Liver (tissue), 9 donors: ENCODE measurements around the gene CST7. TPM values are rescaled to one million over a fixed set of nuclear protein-coding genes. Genes with fewer than 3 reads are reported as not detected.

Experiments used
- DNase-seq: peaks from one replicate; pipeline ENCODE4 v3.0.0-alpha.2; 2017; ENCODE audit warnings: low spot score
- H3K27ac ChIP-seq, 2 donors: one replicate each; pipeline ENCODE4 v1.7.0; 2013; ENCODE audit warnings: inconsistent platforms in 2 of 2, low read length in 2 of 2, control low read depth in 1 of 2, low read depth in 1 of 2, mild to moderate bottlenecking in 1 of 2
- H3K27me3 ChIP-seq, 4 donors: one replicate each; pipeline versions ENCODE4 v1.6.1 to v1.7.0; 2013; ENCODE audit warnings: low read length in 3 of 4, inconsistent platforms in 1 of 4, mild to moderate bottlenecking in 1 of 4, moderate library complexity in 1 of 4; ENCODE audit not compliant: control insufficient read depth in 4 of 4, insufficient read depth in 4 of 4
- H3K36me3 ChIP-seq, 4 donors: one replicate each; pipeline versions ENCODE4 v1.6.1 to v1.7.0; 2013; ENCODE audit warnings: low read length in 3 of 4, mild to moderate bottlenecking in 3 of 4, low read depth in 1 of 4, moderate library complexity in 1 of 4; ENCODE audit not compliant: control insufficient read depth in 4 of 4, insufficient read depth in 3 of 4
- H3K4me1 ChIP-seq, 4 donors: one replicate each; pipeline versions ENCODE4 v1.6.1 to v1.7.0; 2013; ENCODE audit warnings: low read length in 3 of 4, mild to moderate bottlenecking in 3 of 4, moderate library complexity in 1 of 4; ENCODE audit not compliant: control insufficient read depth in 4 of 4, insufficient read depth in 4 of 4
- H3K4me3 ChIP-seq, 3 donors: one replicate each; pipeline versions ENCODE4 v1.6.1 to v1.7.0; 2013; ENCODE audit warnings: low read length in 3 of 3, control low read depth in 1 of 3, low read depth in 1 of 3, mild to moderate bottlenecking in 1 of 3
- H3K9ac ChIP-seq, 2 donors: one replicate each; pipeline ENCODE4 v1.7.0; 2013; ENCODE audit warnings: low read length in 2 of 2, mild to moderate bottlenecking in 2 of 2, moderate library complexity in 2 of 2, control low read depth in 1 of 2, low read depth in 1 of 2
- H3K9me3 ChIP-seq, 4 donors: one replicate each; pipeline versions ENCODE4 v1.6.1 to v1.7.0; 2013; ENCODE audit warnings: low read length in 3 of 4; ENCODE audit not compliant: control insufficient read depth in 4 of 4
- EGR1 ChIP-seq, 2 donors: IDR thresholded peaks; 2 replicates each; pipeline ENCODE4 v1.6.1; 2016 to 2018; ENCODE audit warnings: antibody characterized with exemption in 2 of 2, low read depth in 2 of 2
- FOXA1 ChIP-seq: IDR thresholded peaks from 2 replicates; pipeline ENCODE4 v1.6.1; 2016; ENCODE audit warnings: antibody characterized with exemption
- FOXA2 ChIP-seq: IDR thresholded peaks from 2 replicates; pipeline ENCODE4 v1.6.1; 2016; ENCODE audit warnings: antibody characterized with exemption
- GABPA ChIP-seq, 2 donors: IDR thresholded peaks in 1 of 2; conservative IDR thresholded peaks in 1 of 2; 2 replicates each; pipeline ENCODE4 v1.6.1; 2016; ENCODE audit warnings: antibody characterized with exemption in 2 of 2, mild to moderate bottlenecking in 1 of 2, moderate library complexity in 1 of 2
- HNF4A ChIP-seq, 2 donors: conservative IDR thresholded peaks; 2 replicates each; pipeline ENCODE4 v1.6.1; 2016; ENCODE audit warnings: antibody characterized with exemption in 2 of 2, mild to moderate bottlenecking in 2 of 2
- HNF4G ChIP-seq: IDR thresholded peaks from 2 replicates; pipeline ENCODE4 v1.6.1; 2016; ENCODE audit warnings: antibody characterized with exemption
- NR2F2 ChIP-seq: IDR thresholded peaks from 2 replicates; pipeline ENCODE4 v1.6.1; 2016; ENCODE audit warnings: antibody characterized with exemption
- RAD21 ChIP-seq, 2 donors: IDR thresholded peaks; 2 replicates each; pipeline ENCODE4 v1.6.1; 2016; ENCODE audit warnings: antibody characterized with exemption in 2 of 2, mild to moderate bottlenecking in 2 of 2
- SP1 ChIP-seq: IDR thresholded peaks from 2 replicates; pipeline ENCODE4 v1.6.1; 2018; ENCODE audit warnings: antibody characterized with exemption, mild to moderate bottlenecking
- TAF1 ChIP-seq: conservative IDR thresholded peaks from 2 replicates; pipeline ENCODE4 v1.6.1; 2016; ENCODE audit warnings: antibody characterized with exemption, mild to moderate bottlenecking
- YY1 ChIP-seq: IDR thresholded peaks from 2 replicates; pipeline ENCODE4 v1.6.1; 2016; ENCODE audit warnings: antibody characterized with exemption, mild to moderate bottlenecking
- WGBS: extraction: QIAGEN DNeasy Blood & Tissue Kit; methylation state at CpG from one replicate; pipeline ENCODE4 v1.1.7; 2013; 5-methylcytosine and 5-hydroxymethylcytosine counted together
- polyA plus RNA-seq, 2 donors: library from polyadenylated mRNA; stranded (reverse) in 1 of 2; unstranded in 1 of 2; fragments of 200-250 nt in 1 of 2; fragments of >200 nt in 1 of 2; fragmentation: Nextera tagmentation in 1 of 2; extraction: Ambion mirVana in 1 of 2; gene quantifications; one replicate each; pipeline versions ENCODE4 v1.2.1 to v1.2.3, GENCODE V29; 2013 to 2015
- total RNA-seq, 2 donors: library from RNA; depleted of rRNA; stranded (reverse); fragments of >200 nt; gene quantifications; one replicate each; pipeline ENCODE4 v1.2.3, GENCODE V29; 2014
- TF ChIP-seq, protein P1 (sequence below): IDR thresholded peaks from 2 replicates; pipeline ENCODE4 v1.6.1; 2016; ENCODE audit warnings: antibody characterized with exemption
- TF ChIP-seq, protein P2 (sequence below): fragments of 150-350 bp; IDR thresholded peaks from 2 replicates; pipeline ENCODE4 v1.5.1; 2017; ENCODE audit warnings: improper control_type of control experiment, low read depth, low read length; ENCODE audit not compliant: missing input control
- TF ChIP-seq, protein P3 (sequence below): IDR thresholded peaks from 2 replicates; pipeline ENCODE4 v1.6.1; 2016; ENCODE audit warnings: antibody characterized with exemption
- TF ChIP-seq, protein P4 (sequence below): IDR thresholded peaks from 2 replicates; pipeline ENCODE4 v1.6.1; 2016; ENCODE audit warnings: antibody characterized with exemption
- donor health status: healthy.
- donor health status: healthy.
- donor health status: healthy.
- donor health status: healthy.
- donor health status: healthy.

CST7 gene
- total and polyA plus RNA-seq, 4 donors, result 1.5 to 15.1 (median 2.7) TPM

DNA sequence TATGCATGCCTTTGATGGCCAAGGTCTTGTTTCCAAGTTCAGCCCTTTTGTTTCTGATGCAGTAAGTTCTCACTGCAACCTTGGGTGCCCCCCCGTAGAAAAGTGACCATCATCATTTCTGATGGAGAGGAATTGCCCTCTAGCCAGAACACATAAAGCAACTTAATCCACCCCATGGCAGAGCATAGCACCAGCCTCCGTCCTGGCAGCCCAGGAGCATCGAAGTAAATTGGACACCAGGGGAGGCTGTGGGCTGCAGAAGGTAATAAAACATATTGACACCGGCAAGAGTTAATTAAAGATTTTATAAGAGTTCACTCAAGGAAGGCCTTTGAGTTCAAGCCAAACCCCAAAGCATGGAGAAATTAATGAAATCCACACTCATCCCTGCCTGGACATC, 39.2 kb upstream of the CST7 start:
- Histone ChIP-seq H3K36me3 (no peaks in the 10 kb centered on the region), H3K9ac (no peak overlapping the region), H3K4me1 (no peaks in the 10 kb centered on the region), H3K4me3 (no peak overlapping the region), H3K27me3 (no peaks in the 10 kb centered on the region), H3K27ac (no peak overlapping the region), H3K9me3 (peaks cover 2 to 6% (median 4%) of the 10 kb centered on the region in 4 donors)
- no peak for TF ChIP-seq NR2F2
- TF ChIP-seq GABPA (IDR thresholded peaks at IDR 0.05 in 1 of 2, conservative IDR thresholded peaks at IDR 0.05 in 1 of 2), result no peak
- TF ChIP-seq FOXA2, result no peak
- DNase-seq, result peak; percentile 2
- WGBS, result 79% methylated on average over 4 of the region's 4 CpGs

DNA sequence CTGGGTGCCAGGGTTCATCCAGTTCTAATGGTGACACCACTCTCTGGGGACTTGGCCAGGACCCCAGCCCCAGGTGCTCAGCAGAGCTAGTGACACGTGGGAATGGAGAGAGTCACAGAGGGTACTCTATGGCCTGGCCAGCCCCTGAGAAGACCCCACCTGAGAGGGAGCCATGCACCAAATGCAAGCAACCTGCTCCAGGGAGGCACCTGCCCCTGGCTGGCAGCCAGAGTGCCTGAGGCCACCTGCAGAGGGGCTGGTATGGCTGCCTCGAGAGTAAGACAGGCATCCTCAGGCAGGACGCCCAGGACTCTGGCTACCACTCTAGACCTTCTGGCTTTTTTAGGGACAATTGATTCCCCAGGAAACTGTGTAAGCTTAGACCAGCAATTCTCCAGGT, 38.6 kb upstream of the CST7 start:
- H3K4me3 ChIP-seq, result no peak overlapping the region
- no peak overlapping the region for H3K9ac ChIP-seq
- TF ChIP-seq EGR1 (IDR thresholded peaks at IDR 0.05; ENCODE audit: low read depth in 2 of 2), result no peak
- no peak for TF ChIP-seq GABPA (IDR thresholded peaks at IDR 0.05 in 1 of 2, conservative IDR thresholded peaks at IDR 0.05 in 1 of 2)
- no peak for TF ChIP-seq HNF4G
- no peak for TF ChIP-seq FOXA2
- TF ChIP-seq, protein P1, sequence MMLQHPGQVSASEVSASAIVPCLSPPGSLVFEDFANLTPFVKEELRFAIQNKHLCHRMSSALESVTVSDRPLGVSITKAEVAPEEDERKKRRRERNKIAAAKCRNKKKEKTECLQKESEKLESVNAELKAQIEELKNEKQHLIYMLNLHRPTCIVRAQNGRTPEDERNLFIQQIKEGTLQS, result no peak
- no peak for TF ChIP-seq RAD21 (IDR thresholded peaks at IDR 0.05)
- TF ChIP-seq, protein P2, sequence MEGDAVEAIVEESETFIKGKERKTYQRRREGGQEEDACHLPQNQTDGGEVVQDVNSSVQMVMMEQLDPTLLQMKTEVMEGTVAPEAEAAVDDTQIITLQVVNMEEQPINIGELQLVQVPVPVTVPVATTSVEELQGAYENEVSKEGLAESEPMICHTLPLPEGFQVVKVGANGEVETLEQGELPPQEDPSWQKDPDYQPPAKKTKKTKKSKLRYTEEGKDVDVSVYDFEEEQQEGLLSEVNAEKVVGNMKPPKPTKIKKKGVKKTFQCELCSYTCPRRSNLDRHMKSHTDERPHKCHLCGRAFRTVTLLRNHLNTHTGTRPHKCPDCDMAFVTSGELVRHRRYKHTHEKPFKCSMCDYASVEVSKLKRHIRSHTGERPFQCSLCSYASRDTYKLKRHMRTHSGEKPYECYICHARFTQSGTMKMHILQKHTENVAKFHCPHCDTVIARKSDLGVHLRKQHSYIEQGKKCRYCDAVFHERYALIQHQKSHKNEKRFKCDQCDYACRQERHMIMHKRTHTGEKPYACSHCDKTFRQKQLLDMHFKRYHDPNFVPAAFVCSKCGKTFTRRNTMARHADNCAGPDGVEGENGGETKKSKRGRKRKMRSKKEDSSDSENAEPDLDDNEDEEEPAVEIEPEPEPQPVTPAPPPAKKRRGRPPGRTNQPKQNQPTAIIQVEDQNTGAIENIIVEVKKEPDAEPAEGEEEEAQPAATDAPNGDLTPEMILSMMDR, result no peak
- TF ChIP-seq FOXA1, result no peak
- TF ChIP-seq SP1, result no peak
- no peak for TF ChIP-seq YY1
- TF ChIP-seq, protein P3, sequence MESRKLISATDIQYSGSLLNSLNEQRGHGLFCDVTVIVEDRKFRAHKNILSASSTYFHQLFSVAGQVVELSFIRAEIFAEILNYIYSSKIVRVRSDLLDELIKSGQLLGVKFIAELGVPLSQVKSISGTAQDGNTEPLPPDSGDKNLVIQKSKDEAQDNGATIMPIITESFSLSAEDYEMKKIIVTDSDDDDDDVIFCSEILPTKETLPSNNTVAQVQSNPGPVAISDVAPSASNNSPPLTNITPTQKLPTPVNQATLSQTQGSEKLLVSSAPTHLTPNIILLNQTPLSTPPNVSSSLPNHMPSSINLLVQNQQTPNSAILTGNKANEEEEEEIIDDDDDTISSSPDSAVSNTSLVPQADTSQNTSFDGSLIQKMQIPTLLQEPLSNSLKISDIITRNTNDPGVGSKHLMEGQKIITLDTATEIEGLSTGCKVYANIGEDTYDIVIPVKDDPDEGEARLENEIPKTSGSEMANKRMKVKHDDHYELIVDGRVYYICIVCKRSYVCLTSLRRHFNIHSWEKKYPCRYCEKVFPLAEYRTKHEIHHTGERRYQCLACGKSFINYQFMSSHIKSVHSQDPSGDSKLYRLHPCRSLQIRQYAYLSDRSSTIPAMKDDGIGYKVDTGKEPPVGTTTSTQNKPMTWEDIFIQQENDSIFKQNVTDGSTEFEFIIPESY, result no peak
- TF ChIP-seq HNF4A (conservative IDR thresholded peaks at IDR 0.05), result no peak
- no peak for TF ChIP-seq NR2F2
- H3K36me3 ChIP-seq, result no peaks in the 10 kb centered on the region
- peaks cover 2 to 6% (median 4%) of the 10 kb centered on the region in 4 donors for H3K9me3 ChIP-seq
- 77% methylated on average over 3 of the region's 3 CpGs for WGBS
- no peak overlapping the region for H3K27ac ChIP-seq
- H3K27me3 ChIP-seq, result no peaks in the 10 kb centered on the region
- H3K4me1 ChIP-seq, result no peaks in the 10 kb centered on the region
- DNase-seq, result peak; percentile 16

DNA sequence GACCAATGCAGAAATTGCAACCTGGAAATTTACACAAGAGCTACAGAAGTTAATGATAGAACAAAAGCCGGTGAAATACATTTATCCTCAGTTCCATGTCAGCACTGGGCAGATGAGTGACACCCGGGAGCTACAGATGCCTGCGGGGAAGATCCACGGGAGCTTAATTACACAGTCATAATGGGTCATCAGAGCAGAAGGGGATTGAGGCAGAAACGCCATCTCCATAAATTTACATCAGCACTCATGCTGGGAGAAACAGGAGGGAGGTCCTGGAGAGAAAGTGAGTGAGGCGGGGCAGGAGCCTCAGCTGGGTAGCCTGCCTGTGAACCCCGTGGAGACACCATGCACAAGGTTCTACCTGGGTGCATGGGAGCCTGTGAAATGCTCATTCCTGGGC, 37.6 kb upstream of the CST7 start:
- no peaks in the 10 kb centered on the region for H3K4me1 ChIP-seq
- no peaks in the 10 kb centered on the region for H3K27me3 ChIP-seq
- H3K36me3 ChIP-seq, result no peaks in the 10 kb centered on the region
- H3K4me3 ChIP-seq, result no peak overlapping the region
- no peak overlapping the region for H3K9ac ChIP-seq
- WGBS, result 65% methylated on average over 7 of the region's 7 CpGs
- H3K27ac ChIP-seq, result no peak overlapping the region
- no peak for TF ChIP-seq SP1
- no peak for TF ChIP-seq HNF4A (conservative IDR thresholded peaks at IDR 0.05)
- no peak for TF ChIP-seq RAD21 (IDR thresholded peaks at IDR 0.05)
- TF ChIP-seq TAF1, result no peak
- no peak for TF ChIP-seq FOXA2
- no peak for TF ChIP-seq GABPA (IDR thresholded peaks at IDR 0.05 in 1 of 2, conservative IDR thresholded peaks at IDR 0.05 in 1 of 2)
- no peak for TF ChIP-seq YY1
- TF ChIP-seq, protein P4, sequence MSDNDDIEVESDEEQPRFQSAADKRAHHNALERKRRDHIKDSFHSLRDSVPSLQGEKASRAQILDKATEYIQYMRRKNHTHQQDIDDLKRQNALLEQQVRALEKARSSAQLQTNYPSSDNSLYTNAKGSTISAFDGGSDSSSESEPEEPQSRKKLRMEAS, result no peak
- DNase-seq, result peak; percentile 6
- peaks cover 2 to 6% (median 4%) of the 10 kb centered on the region in 4 donors for H3K9me3 ChIP-seq
